GM12874 (cell line): ENCODE measurements around the gene TBRG1.
A peak's percentile ranks its signal among the peaks of the same experiment; 100 is the strongest.

Experiments
- CTCF ChIP-seq: IDR thresholded peaks from 2 replicates; pipeline ENCODE4 v1.5.1; 2011; ENCODE audit warnings: low read depth, mild to moderate bottlenecking, control low read depth, low read length, moderate library complexity; ENCODE audit not compliant: insufficient read depth

Gene TBRG1

GRCh38 chr11:124623861-124624525 lies 1.3 kb downstream of the TBRG1 start:
- TF ChIP-seq CTCF, result no peak

GRCh38 chr11:124625504-124626168 lies 3.0 kb downstream of the TBRG1 start:
- TF ChIP-seq CTCF, result no peak

GRCh38 chr11:124627546-124627945 lies 4.9 kb downstream of the TBRG1 start:
- TF ChIP-seq CTCF, result no peak

DNA sequence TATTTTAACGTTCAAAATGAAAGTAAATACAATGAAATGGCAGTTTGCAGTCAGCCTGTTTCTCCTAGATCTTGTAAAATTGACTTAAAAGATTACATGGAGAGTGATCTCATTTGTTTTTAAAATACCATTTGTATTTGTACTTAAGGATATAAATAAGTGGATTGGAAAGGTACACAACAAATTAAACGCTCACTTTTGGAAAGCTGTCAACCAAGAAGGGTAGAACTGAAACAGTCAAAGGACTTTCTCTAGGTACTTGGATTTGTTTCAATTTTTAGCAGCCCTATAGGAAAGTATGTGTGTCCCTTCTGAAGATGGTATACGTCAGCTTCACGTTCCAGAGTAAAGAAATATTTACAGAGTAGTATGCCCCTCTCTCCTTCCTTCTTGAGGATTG lies 7.3 kb downstream of the TBRG1 start:
- no peak for TF ChIP-seq CTCF

- TF ChIP-seq CTCF, result peak; percentile 6; the same call in 1 of the 2 replicates
Measured at GRCh38 chr11:124633355-124633754, 10.7 kb downstream of the TBRG1 start.

GRCh38 chr11:124635932-124636331 lies 13.3 kb downstream of the TBRG1 start:
- TF ChIP-seq CTCF, result no peak

DNA sequence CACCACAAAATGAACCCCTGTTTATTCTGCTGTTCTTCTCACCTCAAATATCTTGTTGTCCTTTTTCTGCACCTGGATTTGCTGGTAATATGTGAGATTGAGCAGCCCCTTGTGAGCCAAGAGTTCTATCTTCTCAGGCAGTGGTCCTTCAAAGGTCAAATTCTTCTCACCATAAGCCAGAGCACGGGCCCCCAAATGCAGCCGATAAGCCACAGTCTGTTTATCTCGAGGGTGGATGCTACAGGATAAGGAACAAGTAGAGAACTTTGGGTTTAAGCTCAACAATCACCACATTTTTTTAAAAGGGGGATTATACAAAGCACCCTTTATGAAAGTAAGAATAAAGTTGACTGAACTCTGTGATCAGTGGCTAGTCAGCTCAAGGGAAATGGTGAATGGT lies 15.8 kb downstream of the TBRG1 start:
- no peak for TF ChIP-seq CTCF
